Left ventricle myocardium inferior (tissue), 1 donor: Measurements from ENCODE around the gene EIF4EBP2. TPM values are rescaled to one million over a fixed set of nuclear protein-coding genes. Genes with fewer than 3 reads are reported as not detected.

ENCODE experiments used
- DNase-seq: peaks from one replicate; pipeline ENCODE4 v3.0.0-alpha.2; 2020
- H3K27ac ChIP-seq: fragments of 200-600 bp; replicated peaks from 2 replicates; pipeline ENCODE4 v1.8.0; 2021
- H3K27me3 ChIP-seq: fragments of 200-600 bp; 2 replicates; pipeline ENCODE4 v1.8.0; 2021; ENCODE audit warnings: low read depth
- H3K36me3 ChIP-seq: fragments of 200-600 bp; 2 replicates; pipeline ENCODE4 v1.8.0; 2021
- H3K4me1 ChIP-seq: fragments of 200-600 bp; 2 replicates; pipeline ENCODE4 v1.8.0; 2021
- H3K4me3 ChIP-seq: fragments of 200-600 bp; 2 replicates; pipeline ENCODE4 v1.8.0; 2021; ENCODE audit warnings: mild to moderate bottlenecking, moderate library complexity
- H3K9me3 ChIP-seq: fragments of 200-600 bp; replicated peaks from 2 replicates; pipeline ENCODE4 v1.8.0; 2021
- CTCF ChIP-seq: fragments of 200-600 bp; IDR thresholded peaks from 2 replicates; pipeline ENCODE4 v1.8.0; 2021; ENCODE audit warnings: antibody characterized with exemption, mild to moderate bottlenecking, borderline replicate concordance
- intact Hi-C: fragments of 100-400 bp; cut with micrococcal nuclease; formaldehyde crosslinking; loops from one replicate; pipeline ENCODE4 v1.11.0; 2022
- total RNA-seq: library from RNA; stranded (reverse); fragmentation: NEBNext Ultra II Directional; extraction: Animal tissue kit (Norgen Biotek cat#: 25700); gene quantifications from one replicate; pipeline ENCODE4 v1.2.1, GENCODE V29; 2021
- donor health status: DM: no; HTN: yes; CAD: no; lungs with severe emphysema.

EIF4EBP2 gene
- total RNA-seq, 1 donor from 2014 or later, result 75.1 TPM

- no peaks in the 10 kb centered on the region for H3K27me3 ChIP-seq
- no peak for DNase-seq
- H3K9me3 ChIP-seq, result no peaks in the 10 kb centered on the region
- no peaks in the 10 kb centered on the region for H3K36me3 ChIP-seq
- H3K4me1 ChIP-seq, result peaks cover 47% of the 10 kb centered on the region
- no peak for TF ChIP-seq CTCF
- intact Hi-C loops, result no loop called here
- peak overlapping the region; percentile 99 for H3K27ac ChIP-seq
- H3K4me3 ChIP-seq, result peak overlapping the region; percentile 92
Observed at GRCh38 chr10:70403483-70404035, 386 bp upstream of the EIF4EBP2 start.

GRCh38 chr10:70404787-70405036 lies 767 bp downstream of the EIF4EBP2 start:
- H3K27ac ChIP-seq, result peak overlapping the region; percentile 99
- TF ChIP-seq CTCF, result no peak
- no peaks in the 10 kb centered on the region for H3K9me3 ChIP-seq
- H3K4me1 ChIP-seq, result peaks cover 59% of the 10 kb centered on the region
- no peaks in the 10 kb centered on the region for H3K27me3 ChIP-seq
- intact Hi-C loops, result no loop called here
- DNase-seq, result no peak
- peak overlapping the region; percentile 92 for H3K4me3 ChIP-seq
- H3K36me3 ChIP-seq, result no peaks in the 10 kb centered on the region

- H3K36me3 ChIP-seq, result no peaks in the 10 kb centered on the region
- intact Hi-C loops, result no loop called here
- DNase-seq, result peak; percentile 77
- no peak for TF ChIP-seq CTCF
- peak overlapping the region; percentile 99 for H3K27ac ChIP-seq
- peaks cover 64% of the 10 kb centered on the region for H3K4me1 ChIP-seq
- H3K9me3 ChIP-seq, result no peaks in the 10 kb centered on the region
- peak overlapping the region; percentile 92 for H3K4me3 ChIP-seq
- H3K27me3 ChIP-seq, result no peaks in the 10 kb centered on the region
Observed at GRCh38 chr10:70405037-70405824, 1.3 kb downstream of the EIF4EBP2 start.

GRCh38 chr10:70409772-70410171 lies 5.8 kb downstream of the EIF4EBP2 start:
- no peaks in the 10 kb centered on the region for H3K27me3 ChIP-seq
- H3K4me1 ChIP-seq, result peaks cover 81% of the 10 kb centered on the region
- intact Hi-C loops, result no loop called here
- peak overlapping the region; percentile 63 for H3K27ac ChIP-seq
- no peak for TF ChIP-seq CTCF
- peaks cover 8% of the 10 kb centered on the region for H3K36me3 ChIP-seq
- DNase-seq, result no peak
- no peak overlapping the region for H3K4me3 ChIP-seq
- no peaks in the 10 kb centered on the region for H3K9me3 ChIP-seq

GRCh38 chr10:70410608-70411007 lies 6.7 kb downstream of the EIF4EBP2 start:
- intact Hi-C loops, result no loop called here
- Histone ChIP-seq H3K36me3 (peaks cover 8% of the 10 kb centered on the region), H3K9me3 (no peaks in the 10 kb centered on the region), H3K4me3 (no peak overlapping the region), H3K27me3 (no peaks in the 10 kb centered on the region), H3K27ac (peak overlapping the region; percentile 63), H3K4me1 (peaks cover 84% of the 10 kb centered on the region)
- no peak for DNase-seq
- no peak for TF ChIP-seq CTCF
